ENCODE measurements around the gene PRRG4.
A peak's percentile ranks its signal among the peaks of the same experiment; 100 is the strongest.
"Not testable (repeated sequence)": the region's sequence is repeated elsewhere in the genome, so short reads cannot be mapped to it uniquely, and the experiment has no call there.

Gene PRRG4

DNA sequence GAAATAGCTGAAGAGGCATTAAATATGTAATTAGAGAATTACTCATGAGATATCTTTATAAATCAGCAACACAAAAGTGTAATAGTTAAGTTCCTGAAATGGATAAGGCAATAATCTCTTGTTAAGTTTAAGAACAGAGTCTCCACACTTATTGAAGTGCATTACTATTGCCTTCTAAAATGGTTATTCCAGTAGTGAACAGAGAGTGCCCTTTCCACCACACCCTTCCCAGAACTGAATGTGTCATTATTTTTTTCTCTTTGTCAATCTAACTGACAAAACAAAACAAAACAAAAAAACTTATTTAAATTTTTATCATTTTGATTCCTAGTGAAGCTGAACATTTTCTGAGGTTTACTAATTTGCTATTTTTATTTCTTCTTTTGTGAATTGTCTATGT is 9.2 kb upstream of the PRRG4 start:
- TF ChIP-seq, protein P1, sequence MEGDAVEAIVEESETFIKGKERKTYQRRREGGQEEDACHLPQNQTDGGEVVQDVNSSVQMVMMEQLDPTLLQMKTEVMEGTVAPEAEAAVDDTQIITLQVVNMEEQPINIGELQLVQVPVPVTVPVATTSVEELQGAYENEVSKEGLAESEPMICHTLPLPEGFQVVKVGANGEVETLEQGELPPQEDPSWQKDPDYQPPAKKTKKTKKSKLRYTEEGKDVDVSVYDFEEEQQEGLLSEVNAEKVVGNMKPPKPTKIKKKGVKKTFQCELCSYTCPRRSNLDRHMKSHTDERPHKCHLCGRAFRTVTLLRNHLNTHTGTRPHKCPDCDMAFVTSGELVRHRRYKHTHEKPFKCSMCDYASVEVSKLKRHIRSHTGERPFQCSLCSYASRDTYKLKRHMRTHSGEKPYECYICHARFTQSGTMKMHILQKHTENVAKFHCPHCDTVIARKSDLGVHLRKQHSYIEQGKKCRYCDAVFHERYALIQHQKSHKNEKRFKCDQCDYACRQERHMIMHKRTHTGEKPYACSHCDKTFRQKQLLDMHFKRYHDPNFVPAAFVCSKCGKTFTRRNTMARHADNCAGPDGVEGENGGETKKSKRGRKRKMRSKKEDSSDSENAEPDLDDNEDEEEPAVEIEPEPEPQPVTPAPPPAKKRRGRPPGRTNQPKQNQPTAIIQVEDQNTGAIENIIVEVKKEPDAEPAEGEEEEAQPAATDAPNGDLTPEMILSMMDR (conservative IDR thresholded peaks at IDR 0.05; ENCODE audit: low read depth, low read length) = no peak
- DNase-seq (ENCODE audit: low read depth) = no peak
- H3K4me3 ChIP-seq (ENCODE audit: low read depth, low read length) = no peak overlapping the region

DNA sequence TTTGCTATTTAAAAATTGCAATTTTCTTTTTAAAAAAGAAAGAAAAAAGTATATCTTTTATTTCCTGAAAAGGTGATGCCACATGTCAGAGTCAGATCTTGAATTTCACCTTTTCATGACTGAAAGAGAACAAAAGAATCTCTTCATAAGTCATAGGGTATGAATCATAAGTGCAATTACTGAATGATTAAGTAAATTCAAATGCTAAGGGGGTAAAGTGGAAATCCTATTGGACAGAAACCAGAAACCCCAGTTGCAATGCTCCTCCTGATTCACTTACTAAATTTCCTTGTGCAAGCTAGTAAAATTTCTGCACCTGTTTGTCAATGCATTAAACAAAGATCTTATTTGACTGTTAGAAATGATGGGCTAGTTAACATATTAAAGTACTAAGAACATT is 8.2 kb upstream of the PRRG4 start:
- no peak for DNase-seq (ENCODE audit: low read depth)
- no peak overlapping the region for H3K4me3 ChIP-seq (ENCODE audit: low read depth, low read length)
- TF ChIP-seq, protein P1 (conservative IDR thresholded peaks at IDR 0.05; ENCODE audit: low read depth, low read length) = no peak

DNA sequence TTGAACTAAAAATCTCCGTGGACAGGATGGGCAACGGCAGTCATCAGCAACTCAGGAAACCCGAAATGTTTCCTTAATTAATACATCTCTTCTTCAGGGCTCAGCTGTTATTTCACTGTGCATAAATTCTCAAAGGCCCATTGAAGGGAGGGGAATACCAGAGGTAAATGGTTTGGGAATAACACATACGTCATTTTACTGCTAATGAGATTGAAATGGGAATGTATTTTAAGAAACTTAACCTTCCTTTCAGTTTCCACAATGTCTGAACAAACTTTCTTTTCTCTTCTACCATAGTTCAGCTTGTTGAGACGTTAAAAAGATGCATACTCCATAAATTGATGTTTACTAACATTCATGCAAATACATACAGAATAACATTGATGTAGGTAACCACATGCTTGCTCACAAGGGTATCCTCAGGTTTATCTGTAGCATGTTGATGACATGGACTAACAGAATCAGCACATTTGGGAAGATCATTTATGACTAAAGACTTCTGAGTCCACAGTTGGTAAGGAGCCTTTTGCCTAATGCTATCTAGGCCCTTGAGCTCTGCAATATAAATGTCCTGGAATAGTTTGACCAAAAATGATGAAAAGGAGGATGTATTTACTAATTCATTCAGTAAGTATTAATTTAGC is 7.7 kb upstream of the PRRG4 start:
- TF ChIP-seq, protein P1 (conservative IDR thresholded peaks at IDR 0.05; ENCODE audit: low read depth, low read length) = no peak
- no peak overlapping the region for H3K4me3 ChIP-seq (ENCODE audit: low read depth, low read length)
- DNase-seq (ENCODE audit: low read depth) = no peak

DNA sequence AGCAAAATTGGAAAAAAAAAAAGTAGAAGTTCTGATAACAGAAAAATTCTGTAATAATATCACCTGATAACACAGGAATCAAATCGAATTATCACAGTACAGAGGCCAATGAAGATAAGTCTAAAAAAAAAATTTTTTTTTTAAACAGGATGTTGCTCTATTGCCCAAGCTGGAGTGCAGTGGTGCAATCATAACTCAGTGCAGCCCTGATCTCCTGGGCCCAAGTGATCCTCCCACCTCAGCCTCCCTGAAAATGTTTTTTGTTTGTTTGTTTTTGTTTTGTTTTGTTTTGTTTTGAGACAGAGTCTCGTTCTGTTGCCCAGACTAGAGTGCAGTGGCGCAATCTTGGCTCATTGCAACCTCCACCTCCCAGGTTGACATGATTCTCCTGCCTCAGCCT is 6.1 kb upstream of the PRRG4 start:
- DNase-seq (ENCODE audit: low read depth); H3K4me3 ChIP-seq (ENCODE audit: low read depth, low read length): not testable (repeated sequence)

DNA sequence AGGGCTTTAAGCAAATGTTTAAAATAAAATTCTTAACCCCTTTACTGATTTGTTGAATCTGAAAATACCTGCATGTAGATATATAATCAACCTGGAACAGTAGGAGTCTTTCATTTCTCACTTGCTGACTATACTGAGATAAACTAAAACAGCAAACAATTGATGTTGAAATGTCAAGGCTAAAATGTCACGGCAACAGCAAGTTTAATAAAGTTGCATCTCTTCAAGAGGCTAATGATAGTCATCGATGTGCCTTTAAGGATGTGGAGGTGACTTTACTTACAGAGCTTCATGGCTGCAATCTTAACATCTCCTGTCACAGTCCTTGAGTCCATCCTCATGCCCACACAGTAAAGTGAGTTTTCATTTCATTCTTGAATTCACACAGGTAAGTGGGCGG is 3.6 kb upstream of the PRRG4 start:
- TF ChIP-seq, protein P1 (conservative IDR thresholded peaks at IDR 0.05; ENCODE audit: low read depth, low read length) = no peak
- no peak for DNase-seq (ENCODE audit: low read depth)
- no peak overlapping the region for H3K4me3 ChIP-seq (ENCODE audit: low read depth, low read length)

DNA sequence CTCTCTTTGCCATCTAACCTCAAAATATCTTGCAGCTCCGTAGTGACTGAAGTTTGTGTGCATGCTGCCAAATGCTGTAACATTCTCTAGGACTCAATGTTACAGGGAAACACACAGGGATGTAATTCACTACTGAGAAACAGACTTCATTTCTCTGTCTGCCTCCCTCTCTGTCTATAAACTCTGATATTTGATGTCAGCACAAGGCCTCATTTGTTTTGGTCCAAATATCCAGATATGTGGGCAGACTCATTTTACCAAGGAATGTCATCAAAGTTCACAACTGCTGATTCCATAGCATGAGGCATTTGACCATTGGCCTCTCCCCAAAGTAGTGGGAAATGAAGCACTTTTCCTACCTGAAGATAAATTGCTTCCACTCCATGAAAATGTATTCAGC is 2.5 kb upstream of the PRRG4 start:
- no peak for DNase-seq (ENCODE audit: low read depth)
- H3K4me3 ChIP-seq (ENCODE audit: low read depth, low read length) = no peak overlapping the region
- TF ChIP-seq, protein P1 (conservative IDR thresholded peaks at IDR 0.05; ENCODE audit: low read depth, low read length) = no peak

DNA sequence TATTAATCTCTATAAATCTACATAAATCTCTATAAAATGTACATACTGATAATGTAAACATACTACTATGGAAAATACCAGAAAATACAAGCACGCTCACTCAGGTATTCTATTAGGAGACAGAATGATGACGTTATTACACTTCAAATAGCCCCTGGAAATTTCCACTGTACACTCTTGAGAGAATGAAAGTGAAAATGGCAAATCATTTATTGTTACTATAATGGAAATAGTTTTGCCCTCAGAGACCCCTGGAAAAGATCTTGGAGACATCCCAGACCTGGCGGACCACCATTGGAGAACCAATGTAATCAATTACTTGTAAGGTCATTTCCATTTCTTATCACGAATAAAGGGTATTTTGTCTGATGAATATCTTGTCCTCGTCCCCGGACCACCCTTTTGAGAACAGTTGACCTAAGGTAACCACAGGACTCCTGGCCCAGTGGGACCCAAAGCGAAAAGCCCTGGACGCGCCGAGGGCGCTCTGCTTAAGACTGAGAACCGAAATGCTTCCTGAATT is 509 bp upstream of the PRRG4 start:
- DNase-seq (ENCODE audit: low read depth) = peak; percentile 13
- H3K4me3 ChIP-seq (ENCODE audit: low read depth, low read length) = peak overlapping the region; percentile 67
- TF ChIP-seq, protein P1 (conservative IDR thresholded peaks at IDR 0.05; ENCODE audit: low read depth, low read length) = no peak

Measured in choroid plexus epithelial cell (primary cell).